Nucleus accumbens (tissue), 56 donors: ENCODE results near the gene APOC3.
"Not testable (repeated sequence)": the region's sequence is repeated elsewhere in the genome, so short reads cannot be mapped to it uniquely, and the experiment has no call there.

Experiments
- DNase-seq, 56 donors: peaks; one replicate each; lab custom pipeline; 2025; lab: John Stamatoyannopoulos, UW

The APOC3 gene

DNA sequence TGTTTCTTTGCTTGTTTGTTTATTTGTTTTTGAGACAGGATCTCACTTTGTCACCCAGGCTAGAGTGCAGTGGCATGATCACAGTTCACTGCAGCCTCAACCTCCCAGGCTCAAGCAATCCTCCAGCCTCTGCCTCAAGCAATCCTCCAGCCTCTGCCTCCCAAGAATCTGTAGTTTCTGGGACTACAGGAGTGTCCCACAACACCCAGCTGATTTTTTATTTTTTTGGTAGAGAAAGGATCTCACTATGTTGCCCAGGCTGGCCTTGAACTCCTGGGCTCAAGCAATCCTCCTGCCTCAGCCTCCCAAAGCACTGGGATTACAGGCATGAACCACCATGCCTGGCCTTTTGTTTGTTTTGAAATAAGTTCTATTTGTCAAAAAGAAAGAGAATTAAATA, 28.0 kb upstream of the APOC3 start:
- not testable (repeated sequence) for DNase-seq

DNA sequence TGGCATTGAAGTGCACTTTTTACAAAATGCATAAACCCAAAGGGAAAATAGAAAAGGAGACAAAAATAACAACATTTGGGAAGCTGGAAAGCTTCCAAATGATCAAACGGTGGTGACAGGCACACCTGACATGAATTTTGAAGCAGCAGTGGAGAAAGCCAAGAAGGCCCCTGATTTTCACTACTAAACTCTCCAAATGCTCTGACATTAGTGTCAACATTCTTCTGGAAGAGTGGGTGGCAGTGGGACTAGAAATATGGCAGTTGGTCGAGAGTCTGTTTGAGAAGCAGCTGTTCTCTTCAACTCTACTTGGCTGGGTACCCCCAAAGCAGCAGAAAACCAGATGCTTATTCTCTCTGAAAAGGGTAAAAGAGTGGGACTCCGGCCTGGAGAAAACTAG, 25.7 kb upstream of the APOC3 start:
- no peak for DNase-seq

DNA sequence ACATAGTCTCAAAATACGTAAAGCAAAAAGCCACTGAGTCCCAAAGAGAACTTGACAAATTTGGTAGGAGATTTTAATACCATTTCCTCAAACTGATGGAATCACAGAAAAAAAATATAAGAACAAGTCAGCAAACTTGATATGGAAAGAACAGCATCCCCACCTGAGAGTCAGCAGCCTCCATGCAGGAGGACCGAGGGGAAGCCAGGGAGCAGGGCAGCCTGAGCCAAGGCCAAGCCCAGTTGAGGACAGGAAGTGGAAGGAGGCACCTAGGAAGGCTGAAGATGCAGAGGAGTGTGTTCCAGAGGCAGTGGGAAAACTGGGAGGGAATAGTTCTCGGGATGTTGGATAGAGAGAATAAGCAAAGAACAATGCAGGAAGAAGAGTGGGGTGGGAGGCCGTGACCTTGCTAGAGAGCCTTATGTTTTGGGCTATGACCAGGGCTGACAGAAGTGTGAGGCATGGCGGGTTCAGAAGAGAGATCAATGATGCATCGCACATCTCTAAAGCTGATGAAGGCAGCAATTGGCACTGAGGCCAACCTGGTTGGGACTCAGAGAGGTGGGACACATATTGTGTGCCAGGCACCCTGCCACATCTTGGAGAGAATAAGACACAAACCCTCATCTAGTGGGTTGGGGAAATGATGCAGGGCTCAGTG, 22.0 kb upstream of the APOC3 start:
- no peak for DNase-seq

DNA sequence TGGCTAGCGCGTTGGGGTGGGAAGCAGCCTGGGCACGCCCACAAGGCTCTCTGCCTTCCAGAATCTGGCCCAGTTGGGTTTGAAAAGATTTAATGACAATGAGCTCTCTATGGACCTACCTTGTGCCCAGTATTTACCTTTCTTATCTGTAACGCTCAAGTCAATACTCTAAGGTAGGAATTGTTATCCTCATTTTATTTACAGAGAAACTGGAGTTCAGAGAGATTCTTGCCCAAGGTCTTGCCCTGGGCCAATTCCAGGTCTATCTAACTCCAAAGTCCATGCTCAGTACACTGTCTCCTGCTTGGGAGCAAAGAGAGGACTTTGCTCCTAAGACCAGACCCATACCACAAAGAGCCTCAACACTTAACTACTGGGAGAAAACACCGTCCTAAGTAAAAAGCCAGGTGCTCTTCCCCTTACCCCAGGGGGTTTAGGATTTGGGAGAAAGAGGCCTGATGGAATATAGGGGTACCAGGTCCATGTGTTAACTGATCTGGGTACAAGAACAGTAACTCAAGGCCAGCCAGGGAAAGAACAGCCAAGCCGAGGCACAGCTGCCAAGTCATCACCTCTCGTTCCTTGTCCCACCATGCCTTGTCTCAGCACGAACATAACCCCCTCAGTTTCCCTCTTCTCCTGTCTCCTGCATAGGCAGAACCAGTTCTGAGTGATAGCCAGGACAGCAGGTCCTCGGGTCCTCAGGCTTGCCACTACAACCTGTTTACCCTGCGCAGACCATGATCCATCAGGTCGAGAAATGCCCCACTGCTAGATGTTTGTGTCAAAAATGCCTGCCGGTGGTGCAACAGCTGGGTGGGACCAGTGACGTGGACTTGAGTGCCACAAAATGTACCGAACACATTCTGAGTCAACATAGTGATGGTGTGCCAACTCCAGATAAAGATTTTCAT, 21.2 kb upstream of the APOC3 start:
- no peak for DNase-seq

DNA sequence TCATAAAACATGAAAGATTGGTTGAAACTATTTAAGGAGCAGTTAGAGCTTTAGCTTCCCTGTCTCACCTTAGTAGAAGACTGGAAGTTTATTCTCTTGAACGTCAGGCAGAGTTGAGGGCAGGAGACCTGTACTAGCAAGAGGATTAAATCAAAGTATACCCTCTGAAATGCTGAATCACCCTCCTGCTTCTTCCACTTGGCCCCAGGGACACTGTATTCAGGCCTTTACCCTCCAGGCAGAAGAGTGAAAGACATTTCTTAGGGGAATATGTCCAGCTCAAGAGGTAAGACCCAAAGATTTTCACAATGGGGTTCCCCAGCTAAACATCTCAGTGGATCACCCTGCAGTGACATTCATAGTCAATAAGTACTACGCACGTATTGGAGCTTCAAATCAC, 18.5 kb upstream of the APOC3 start:
- no peak for DNase-seq

DNA sequence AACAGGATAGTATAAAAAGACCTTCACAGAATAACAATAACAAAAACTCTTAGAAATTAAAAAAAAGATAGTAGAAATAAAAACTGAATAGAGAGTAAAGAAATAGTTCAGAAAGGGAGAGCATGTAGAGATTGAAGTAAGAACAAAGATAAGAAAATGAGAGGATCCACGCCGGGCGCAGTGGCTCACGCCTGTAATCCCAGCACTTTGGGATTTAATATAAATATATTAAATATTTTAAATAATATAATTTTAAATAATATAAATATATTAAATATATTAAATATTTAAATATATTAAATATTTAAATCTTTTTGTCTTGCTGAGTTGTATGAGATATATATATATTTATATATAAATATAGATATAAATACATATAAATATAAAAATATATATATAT, 17.6 kb upstream of the APOC3 start:
- DNase-seq = no peak

DNA sequence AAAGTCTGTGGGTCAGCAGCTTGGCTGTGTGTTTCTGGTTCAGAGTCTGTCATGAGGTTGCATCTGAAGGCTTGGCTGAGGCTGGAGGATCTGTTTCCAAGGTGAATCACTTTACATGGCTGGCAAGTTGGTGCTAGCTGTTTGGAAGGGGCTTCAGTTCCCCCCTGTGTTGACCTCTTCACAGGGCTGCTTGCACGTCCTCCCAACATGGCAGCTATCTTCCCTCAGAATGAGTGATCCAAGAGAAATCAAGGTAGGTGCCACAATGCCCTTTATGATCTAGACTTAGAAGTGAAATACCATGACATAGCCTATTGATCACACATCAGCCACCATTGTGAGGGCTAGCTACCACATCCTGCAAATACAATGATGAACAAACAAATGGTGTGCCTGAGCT, 16.5 kb upstream of the APOC3 start:
- no peak for DNase-seq

DNA sequence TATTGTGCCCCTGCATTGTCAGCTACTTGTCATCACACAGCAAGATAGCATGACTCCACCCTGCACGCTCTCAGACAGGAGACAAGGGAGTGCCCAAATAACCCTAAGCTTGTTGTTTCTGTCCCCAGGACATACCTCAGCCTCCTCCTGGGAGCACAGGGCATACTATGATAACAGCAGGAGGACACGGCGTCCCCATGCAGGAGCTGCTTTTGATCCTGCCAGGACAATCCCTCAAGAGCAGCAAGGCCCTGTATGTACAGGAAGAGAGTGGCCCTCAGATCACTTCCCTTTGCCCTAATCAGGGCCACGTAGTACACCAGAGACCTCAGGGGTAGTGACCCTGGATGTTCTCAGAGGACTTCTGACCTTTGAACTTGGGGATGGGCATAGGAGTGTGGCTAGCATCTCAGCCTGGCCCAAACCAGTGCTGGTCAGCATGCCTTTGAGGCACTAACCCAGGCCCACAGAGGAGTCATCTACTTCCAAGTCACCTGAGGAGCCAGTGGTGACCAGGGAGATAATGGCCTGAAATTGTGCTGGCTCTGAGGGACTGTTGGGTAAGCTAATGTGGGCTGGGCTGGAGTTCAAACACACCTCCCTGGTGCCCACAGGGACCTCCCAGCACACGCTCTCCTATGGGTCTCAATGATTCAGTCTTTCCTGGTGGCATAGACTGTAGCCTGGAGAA, 15.8 kb upstream of the APOC3 start:
- DNase-seq = no peak

DNA sequence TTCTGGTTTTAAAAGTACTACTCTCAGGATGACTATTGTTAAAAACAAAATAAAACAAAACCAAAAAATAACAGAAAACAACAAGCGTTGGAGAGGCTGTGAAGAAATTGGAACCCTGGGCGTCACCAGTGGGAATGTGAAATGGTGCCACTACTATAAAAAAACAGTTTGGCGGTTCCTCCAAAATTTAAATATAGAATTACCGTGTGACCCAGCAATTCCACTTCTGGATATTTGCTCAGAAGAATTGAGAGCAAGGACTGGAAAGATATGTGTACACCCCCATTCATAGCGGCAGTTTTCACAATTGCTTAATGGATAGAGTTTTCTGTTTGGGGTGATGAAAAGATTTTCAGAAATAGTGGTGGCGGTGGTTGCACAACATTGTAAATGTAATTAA, 15.2 kb upstream of the APOC3 start:
- no peak for DNase-seq

DNA sequence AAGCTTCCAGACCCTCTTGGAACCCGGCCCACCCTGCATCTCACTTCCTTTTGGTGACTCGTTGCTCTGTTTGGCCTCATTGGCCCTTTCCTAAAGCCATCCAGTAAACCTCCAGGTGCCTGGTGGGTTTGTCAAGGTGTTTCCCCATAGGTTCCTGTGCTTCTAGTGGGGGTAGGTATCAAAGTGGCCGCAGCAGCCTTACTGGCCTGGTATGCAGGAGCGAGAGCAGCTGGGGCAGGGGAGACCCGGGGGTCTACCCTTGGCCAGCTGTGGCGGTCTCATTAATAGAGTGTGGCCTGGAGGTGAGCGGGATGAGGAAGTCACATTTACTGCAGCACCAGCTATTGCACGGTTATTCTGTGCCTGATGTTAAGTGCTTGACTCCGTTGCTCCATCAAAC, 10.7 kb upstream of the APOC3 start:
- no peak for DNase-seq

DNA sequence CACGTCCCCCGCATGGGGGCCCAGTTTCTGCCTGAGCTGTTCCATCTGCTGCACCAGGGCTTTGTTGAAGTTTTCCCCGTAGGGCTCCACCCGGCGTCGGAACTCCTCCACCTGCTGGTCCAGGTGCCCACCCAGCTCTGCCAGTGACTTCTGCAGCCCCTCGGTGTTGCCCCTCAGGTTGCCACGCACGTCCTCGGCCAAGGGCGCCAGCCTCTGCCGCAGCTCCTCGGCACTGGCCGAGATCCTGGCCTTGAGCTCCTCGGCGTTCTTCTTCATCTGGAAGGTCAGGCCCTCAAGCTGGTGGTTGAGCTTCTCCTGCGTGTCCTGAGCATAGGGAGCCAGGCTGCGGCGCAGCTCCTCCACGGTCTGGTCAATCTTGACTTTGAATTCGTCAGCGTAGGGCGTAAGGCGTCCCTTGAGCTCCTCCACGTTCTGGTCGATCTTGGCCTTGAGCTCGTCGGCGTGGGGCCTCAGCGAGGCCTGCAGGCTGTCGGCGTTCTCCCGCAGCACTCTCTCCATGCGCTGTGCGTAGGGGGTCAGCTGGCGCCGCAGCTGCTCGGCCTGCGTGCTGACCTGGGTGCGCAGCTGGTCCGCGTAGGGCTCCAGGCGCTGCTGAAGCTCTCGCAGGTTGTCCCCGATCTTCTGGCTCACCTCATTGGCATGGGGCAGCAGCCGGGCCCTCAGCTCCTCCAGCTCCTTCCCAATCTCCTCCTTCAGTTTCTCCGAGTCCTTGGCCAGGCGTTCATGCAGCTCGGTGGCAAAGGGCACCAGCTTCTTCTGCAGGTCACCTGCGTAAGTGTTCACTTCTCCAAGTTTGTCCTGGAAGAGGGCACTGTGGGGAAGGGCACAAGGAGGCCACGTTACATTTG, 8.4 kb upstream of the APOC3 start:
- DNase-seq = no peak

DNA sequence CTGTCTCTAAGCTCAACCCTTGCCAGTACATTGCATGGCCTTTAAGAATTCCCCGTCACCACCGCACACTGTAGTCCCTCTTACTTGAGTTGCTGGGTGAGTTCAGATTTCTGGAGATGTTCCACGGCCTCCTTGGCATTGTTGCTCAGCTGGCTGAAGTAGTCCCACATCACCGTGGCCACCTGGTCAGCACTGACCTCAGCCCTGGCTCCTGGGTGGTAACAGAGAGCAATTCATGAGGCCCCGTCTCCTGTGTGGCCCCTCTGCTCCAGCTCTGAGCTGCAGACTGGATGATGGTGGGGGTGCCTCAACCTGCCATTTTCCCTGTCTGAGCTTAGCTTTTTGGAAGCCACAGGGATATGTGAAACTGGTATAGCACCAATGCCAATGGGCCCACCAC, 7.1 kb upstream of the APOC3 start:
- DNase-seq = no peak

DNA sequence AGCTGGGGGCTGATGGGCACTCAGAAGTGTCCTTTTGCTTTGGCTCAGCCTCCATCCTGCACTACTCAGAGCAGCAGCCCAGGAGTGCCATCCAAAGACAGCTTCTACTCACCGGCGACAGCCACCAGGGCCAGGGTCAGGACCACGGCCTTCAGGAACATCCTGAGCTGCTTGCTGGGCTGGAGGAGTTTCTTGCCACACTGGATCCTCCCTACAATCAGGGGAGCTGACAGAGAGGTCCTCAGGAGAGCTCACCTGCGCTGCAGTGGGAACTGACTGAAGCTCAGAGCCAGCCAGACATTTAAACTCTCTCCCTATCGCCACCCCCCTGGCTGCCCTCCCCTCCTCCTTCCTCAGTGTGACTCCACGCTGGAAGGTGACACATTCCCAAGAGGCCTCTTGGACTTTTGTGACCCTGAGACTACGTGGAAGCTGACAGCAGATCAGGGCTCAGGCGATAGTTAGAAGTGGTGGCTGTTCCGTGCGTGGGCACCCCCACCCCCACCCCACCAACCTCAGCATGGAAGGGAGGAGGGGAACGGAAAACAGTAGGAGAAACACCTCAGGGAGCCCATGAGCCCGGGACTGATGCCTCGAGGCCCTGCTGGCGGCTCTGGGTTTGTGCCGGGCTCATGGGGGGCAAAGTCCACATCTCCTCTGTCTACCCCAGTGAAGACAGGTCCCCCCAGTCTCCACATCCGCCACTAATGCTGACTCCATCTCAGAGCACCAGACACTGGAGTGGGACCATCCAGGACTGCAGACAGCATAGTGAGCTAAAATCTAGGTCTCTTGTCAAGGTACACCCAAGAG, 6.5 kb upstream of the APOC3 start, which contains the start of gene APOA4:
APOA4 (minus strand) TSS at position 274 of the 813 bp plus-strand sequence; CDS start at position 161, 113 bp downstream.
- DNase-seq = no peak

DNA sequence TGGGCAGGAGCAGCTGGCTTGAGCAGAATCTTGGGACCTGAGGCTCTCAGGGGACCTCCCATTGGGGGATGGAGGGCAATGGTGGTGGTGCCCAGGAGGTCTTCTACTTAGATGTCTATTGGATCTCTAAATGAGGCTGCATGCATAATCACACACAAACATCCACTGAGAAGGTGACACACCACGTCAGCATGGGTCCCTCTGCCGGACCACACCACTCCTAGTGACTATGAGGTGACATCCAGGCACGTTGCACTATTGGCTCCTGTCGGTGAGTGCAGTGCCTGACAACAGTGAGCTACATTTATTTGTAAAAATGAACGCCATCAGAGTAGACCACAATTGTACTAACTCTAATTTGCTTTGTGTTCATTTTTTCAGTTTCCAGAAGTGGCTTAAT, 4.3 kb upstream of the APOC3 start:
- no peak for DNase-seq

DNA sequence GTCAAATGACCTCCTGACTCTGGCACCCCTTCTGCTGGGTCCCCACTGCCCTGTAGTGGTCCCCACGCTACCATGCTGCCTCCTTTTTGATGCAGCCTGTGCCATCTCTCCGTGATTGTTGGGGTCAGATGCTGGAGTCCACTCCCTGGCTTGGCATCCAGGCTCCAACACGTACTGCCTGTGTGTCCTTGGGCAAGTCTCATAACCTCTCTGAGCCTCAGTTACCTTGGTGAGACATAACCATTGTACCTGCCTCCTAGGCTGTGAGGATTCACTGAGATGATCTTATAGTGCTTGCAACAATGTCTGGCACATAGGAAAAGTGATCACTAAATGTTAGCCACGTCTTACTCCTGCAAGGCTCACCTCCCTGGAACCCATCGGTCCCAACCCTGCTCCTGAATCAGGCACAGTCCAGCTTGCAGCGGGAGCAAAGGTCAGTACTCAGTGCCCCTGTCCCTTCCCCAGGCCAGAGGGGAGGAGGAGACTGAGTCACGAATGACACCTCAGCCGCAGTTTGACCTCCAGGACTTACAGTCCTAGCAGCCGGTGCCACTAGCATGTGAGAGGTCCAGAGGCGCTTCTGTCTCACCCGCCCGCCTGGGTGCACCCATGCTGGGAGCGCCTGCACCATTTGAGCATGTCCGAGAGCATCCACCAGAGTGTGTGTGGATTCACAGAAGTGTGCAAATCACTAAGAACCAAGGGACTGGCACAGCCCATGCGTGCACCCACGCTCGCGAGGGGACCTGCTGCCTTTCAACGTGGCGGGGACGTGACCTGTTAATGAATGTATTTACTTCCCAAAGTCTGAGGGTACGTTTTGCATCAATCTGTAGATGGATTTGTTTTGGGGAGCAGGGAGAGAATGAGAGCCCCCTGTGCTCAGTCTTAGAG, 3.6 kb upstream of the APOC3 start:
- DNase-seq = no peak

DNA sequence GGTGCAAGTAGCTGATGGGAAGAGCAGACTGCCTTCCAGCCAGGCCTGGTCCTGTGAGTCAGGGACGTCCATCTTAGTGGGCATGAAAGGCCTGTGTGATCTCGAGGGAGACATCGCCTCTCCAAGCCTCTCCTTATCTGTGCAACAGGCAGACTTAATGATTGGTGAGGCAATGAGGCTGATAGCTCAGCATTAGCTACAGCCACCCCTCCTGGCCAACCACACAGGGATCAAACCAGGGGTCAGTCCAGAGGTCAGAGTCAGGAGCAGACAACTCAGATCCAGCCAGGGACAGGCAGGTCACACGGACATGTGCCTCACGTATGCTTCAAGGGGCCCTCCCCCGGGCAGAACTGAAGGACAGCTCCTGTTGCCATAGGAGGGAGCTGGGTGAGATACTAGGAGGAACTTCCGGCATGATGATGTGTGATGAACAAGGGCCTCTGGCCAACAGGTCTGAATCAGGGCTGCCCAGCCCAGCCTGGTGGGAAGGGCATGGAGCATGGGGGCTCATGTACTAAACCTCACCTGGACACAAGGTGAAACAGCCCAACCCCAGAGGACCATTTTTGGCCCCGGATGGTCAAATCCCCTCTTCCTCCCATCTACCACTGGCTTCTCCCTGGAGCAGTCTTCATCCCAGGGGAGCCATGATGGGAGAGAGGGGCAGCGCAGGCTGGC, 2.8 kb upstream of the APOC3 start:
- DNase-seq = no peak

DNA sequence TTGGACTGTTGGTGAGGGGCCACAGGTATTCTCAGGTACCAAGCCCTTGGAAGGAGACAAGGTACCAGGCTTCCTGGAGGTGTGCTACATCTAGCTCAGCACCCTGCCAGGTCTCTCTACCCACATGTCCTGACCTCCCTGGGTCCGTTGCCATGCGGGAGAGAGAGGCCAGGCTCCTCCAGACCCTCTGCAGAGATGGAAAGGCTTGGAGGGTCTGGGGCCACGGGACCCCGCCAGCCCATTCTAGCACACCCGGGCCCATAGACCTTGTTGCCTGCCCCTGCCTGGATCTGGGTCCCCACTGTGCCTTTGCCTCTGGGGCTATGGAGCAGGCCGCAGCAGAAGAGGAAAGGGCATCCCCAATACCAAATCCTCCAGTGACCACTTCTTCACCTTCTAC, 2.2 kb upstream of the APOC3 start:
- DNase-seq = no peak
